ENCODE measurements around the gene FGF19. TPM values are rescaled to one million over a fixed set of nuclear protein-coding genes. Genes with fewer than 3 reads are reported as not detected.

FGF19 gene
- total RNA-seq, 1 donor from 2014 or later, result not detected

GRCh38 chr11:69667619-69668604 is 35.9 kb downstream of the FGF19 start:
- Mint-ChIP-seq H3K27ac (ENCODE audit: unreplicated experiment) (no peak overlapping the region), H3K4me3 (ENCODE audit: unreplicated experiment) (no peak overlapping the region), H3K9me3 (ENCODE audit: unreplicated experiment) (no peaks in the 10 kb centered on the region)

GRCh38 chr11:69666752-69667536 is 36.9 kb downstream of the FGF19 start:
- peaks cover 30% of the 10 kb centered on the region for H3K36me3 Mint-ChIP-seq (ENCODE audit: unreplicated experiment)
- DNase-seq (ENCODE audit: extremely low spot score, unreplicated experiment), result no peak
- H3K27me3 Mint-ChIP-seq (ENCODE audit: unreplicated experiment), result no peaks in the 10 kb centered on the region
- no peaks in the 10 kb centered on the region for H3K9me3 Mint-ChIP-seq (ENCODE audit: unreplicated experiment)
- no peak overlapping the region for H3K4me3 Mint-ChIP-seq (ENCODE audit: unreplicated experiment)
- no peak overlapping the region for H3K27ac Mint-ChIP-seq (ENCODE audit: unreplicated experiment)
- H3K4me1 Mint-ChIP-seq (ENCODE audit: unreplicated experiment), result peaks cover 10% of the 10 kb centered on the region
- TF ChIP-seq CTCF (IDR thresholded peaks at IDR 0.05), result no peak

More at GRCh38 chr11:69667619-69668604, 35.9 kb downstream of the FGF19 start:
- Mint-ChIP-seq H3K36me3 (ENCODE audit: unreplicated experiment) (peaks cover 30% of the 10 kb centered on the region), H3K27me3 (ENCODE audit: unreplicated experiment) (no peaks in the 10 kb centered on the region), H3K4me1 (ENCODE audit: unreplicated experiment) (peaks cover 11% of the 10 kb centered on the region)
- no peak for TF ChIP-seq CTCF (IDR thresholded peaks at IDR 0.05)
- DNase-seq (ENCODE audit: extremely low spot score, unreplicated experiment), result no peak

GRCh38 chr11:69666261-69666660 is 37.6 kb downstream of the FGF19 start:
- Mint-ChIP-seq H3K27ac (ENCODE audit: unreplicated experiment) (no peak overlapping the region), H3K27me3 (ENCODE audit: unreplicated experiment) (no peaks in the 10 kb centered on the region), H3K9me3 (ENCODE audit: unreplicated experiment) (no peaks in the 10 kb centered on the region), H3K4me3 (ENCODE audit: unreplicated experiment) (no peak overlapping the region), H3K36me3 (ENCODE audit: unreplicated experiment) (peaks cover 30% of the 10 kb centered on the region), H3K4me1 (ENCODE audit: unreplicated experiment) (peaks cover 10% of the 10 kb centered on the region)
- DNase-seq (ENCODE audit: extremely low spot score, unreplicated experiment), result no peak
- TF ChIP-seq CTCF (IDR thresholded peaks at IDR 0.05), result no peak

GRCh38 chr11:69665669-69666068 is 38.2 kb downstream of the FGF19 start:
- Mint-ChIP-seq H3K4me3 (ENCODE audit: unreplicated experiment) (no peak overlapping the region), H3K9me3 (ENCODE audit: unreplicated experiment) (no peaks in the 10 kb centered on the region), H3K27me3 (ENCODE audit: unreplicated experiment) (no peaks in the 10 kb centered on the region), H3K27ac (ENCODE audit: unreplicated experiment) (no peak overlapping the region), H3K4me1 (ENCODE audit: unreplicated experiment) (peaks cover 9% of the 10 kb centered on the region), H3K36me3 (ENCODE audit: unreplicated experiment) (peaks cover 30% of the 10 kb centered on the region)
- no peak for DNase-seq (ENCODE audit: extremely low spot score, unreplicated experiment)
- TF ChIP-seq CTCF (IDR thresholded peaks at IDR 0.05), result no peak

- H3K4me3 Mint-ChIP-seq (ENCODE audit: unreplicated experiment), result no peak overlapping the region
Observed at GRCh38 chr11:69664901-69665300, 38.9 kb downstream of the FGF19 start.

More at GRCh38 chr11:69664901-69665300, 38.9 kb downstream of the FGF19 start:
- TF ChIP-seq CTCF (IDR thresholded peaks at IDR 0.05), result no peak
- no peak overlapping the region for H3K27ac Mint-ChIP-seq (ENCODE audit: unreplicated experiment)
- H3K9me3 Mint-ChIP-seq (ENCODE audit: unreplicated experiment), result no peaks in the 10 kb centered on the region
- no peaks in the 10 kb centered on the region for H3K27me3 Mint-ChIP-seq (ENCODE audit: unreplicated experiment)
- DNase-seq (ENCODE audit: extremely low spot score, unreplicated experiment), result no peak
- H3K36me3 Mint-ChIP-seq (ENCODE audit: unreplicated experiment), result peaks cover 23% of the 10 kb centered on the region
- H3K4me1 Mint-ChIP-seq (ENCODE audit: unreplicated experiment), result peaks cover 2% of the 10 kb centered on the region

Measured in osteocyte (in vitro differentiated cells).